GF-D8 (cell line): ENCODE results near the gene TLCD4.
"Not testable (repeated sequence)": the region's sequence is repeated elsewhere in the genome, so short reads cannot be mapped to it uniquely, and the experiment has no call there.

ENCODE experiments used
- DNase-seq: peaks from one replicate; lab custom pipeline; 2025; lab: John Stamatoyannopoulos, UW

TLCD4 gene

GRCh38 chr1:95154096-95154495 is 36.9 kb downstream of the TLCD4 start:
- DNase-seq: no peak

DNA sequence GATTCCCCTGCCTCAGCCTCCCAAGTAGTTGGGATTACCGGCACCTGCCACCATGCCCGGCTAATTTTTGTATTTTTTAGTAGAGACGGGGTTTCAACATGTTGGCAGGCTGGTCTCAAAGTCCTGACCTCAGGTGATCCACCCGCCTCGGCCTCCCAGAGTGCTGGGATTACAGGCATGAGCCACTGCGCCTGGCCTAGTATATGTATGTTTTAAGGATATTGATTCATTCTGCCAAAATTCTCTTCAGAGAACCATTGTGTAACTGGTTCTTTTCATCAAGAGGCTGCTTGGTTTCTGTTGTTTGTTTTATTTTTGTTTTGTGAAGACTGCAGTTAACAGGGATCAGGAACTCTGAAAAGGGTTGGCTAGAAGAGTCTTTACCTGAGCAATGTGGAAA is 48.4 kb downstream of the TLCD4 start:
- DNase-seq: not testable (repeated sequence)
